Testis (tissue), 2 donors: ENCODE measurements around the gene ARHGEF28.

Source experiments
- POLR2A ChIP-seq: fragments of 450-650 bp; IDR thresholded peaks from one replicate; pipeline ENCODE4 v1.6.1; 2017; ENCODE audit warnings: antibody characterized with exemption, mild to moderate bottlenecking, moderate library complexity
- TF ChIP-seq, protein P1 (sequence below), 3 experiments: fragments of 450-650 bp in 2 of 3; fragments of 200-600 bp in 1 of 3; sonication (generic) in 1 of 3; IDR thresholded peaks; one replicate each; pipeline ENCODE4 v1.5.1; 2016 to 2019; ENCODE audit warnings: antibody characterized with exemption in 3 of 3, mild to moderate bottlenecking in 2 of 3, moderate library complexity in 1 of 3

DNA sequence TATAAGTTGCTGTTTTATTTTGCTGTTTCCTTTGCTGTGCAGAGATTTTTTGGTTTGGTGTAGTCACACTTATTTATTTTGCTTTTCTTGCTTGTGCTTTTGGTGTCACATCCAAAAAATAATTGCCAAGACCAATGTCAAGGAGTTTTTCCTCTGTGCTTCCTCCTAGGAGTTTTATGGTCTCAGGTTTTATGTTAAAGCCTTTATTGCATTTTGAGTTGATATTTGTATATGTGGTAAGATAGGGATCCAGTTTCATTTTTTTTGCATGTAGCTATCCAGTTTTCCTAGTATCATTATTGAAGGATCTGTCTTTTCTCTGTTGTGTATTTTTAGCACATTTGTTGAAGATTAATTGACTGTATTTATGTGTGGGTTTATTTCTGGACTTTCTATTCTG lies 210.6 kb downstream of the ARHGEF28 start:
- TF ChIP-seq, protein P1, sequence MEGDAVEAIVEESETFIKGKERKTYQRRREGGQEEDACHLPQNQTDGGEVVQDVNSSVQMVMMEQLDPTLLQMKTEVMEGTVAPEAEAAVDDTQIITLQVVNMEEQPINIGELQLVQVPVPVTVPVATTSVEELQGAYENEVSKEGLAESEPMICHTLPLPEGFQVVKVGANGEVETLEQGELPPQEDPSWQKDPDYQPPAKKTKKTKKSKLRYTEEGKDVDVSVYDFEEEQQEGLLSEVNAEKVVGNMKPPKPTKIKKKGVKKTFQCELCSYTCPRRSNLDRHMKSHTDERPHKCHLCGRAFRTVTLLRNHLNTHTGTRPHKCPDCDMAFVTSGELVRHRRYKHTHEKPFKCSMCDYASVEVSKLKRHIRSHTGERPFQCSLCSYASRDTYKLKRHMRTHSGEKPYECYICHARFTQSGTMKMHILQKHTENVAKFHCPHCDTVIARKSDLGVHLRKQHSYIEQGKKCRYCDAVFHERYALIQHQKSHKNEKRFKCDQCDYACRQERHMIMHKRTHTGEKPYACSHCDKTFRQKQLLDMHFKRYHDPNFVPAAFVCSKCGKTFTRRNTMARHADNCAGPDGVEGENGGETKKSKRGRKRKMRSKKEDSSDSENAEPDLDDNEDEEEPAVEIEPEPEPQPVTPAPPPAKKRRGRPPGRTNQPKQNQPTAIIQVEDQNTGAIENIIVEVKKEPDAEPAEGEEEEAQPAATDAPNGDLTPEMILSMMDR (IDR thresholded peaks at IDR 0.05): no peak
- no peak for TF ChIP-seq POLR2A
